GM18519 (cell line): ENCODE data around the gene GABRA6.

Source experiments
- ATAC-seq: cut with Tn5 transposase; IDR thresholded peaks from one replicate; pipeline ENCODE4 v1.9.1; 2021; ENCODE audit warnings: mild to moderate bottlenecking, moderate library complexity; ENCODE audit not compliant: unreplicated experiment, low FRiP score

GABRA6 gene

GRCh38 chr5:161751265-161751664 is 65.7 kb downstream of the GABRA6 start:
- ATAC-seq: no peak
